Caco-2 (cell line): ENCODE data around the gene SLBP. TPM values are rescaled to one million over a fixed set of nuclear protein-coding genes. Genes with fewer than 3 reads are reported as not detected.

Source experiments
- BruUV-seq: library from RNA; stranded (reverse); fragments of 400-500 nt; replicated peaks from 2 replicates; lab custom pipeline; 2021; lab: Mats Ljungman, UMichigan
- CTCF ChIA-PET: fragments of 300-600 bp; sonication (Branson Sonifier 250); formaldehyde crosslinking; loops from one replicate; lab custom pipeline; 2022; ENCODE audit warnings: antibody characterized with exemption; lab: Charles Lee
- POLR2A ChIA-PET: fragments of 300-600 bp; sonication (Branson Sonifier 250); formaldehyde crosslinking; loops from one replicate; lab custom pipeline; 2022; ENCODE audit warnings: antibody characterized with exemption; lab: Charles Lee
- DNase-seq, 2 experiments: peaks; one replicate each; pipeline versions ENCODE4 v3.0.0 to v3.0.0-alpha.2; 2020 to 2022
- H3K27me3 ChIP-seq: replicated peaks from 2 replicates; pipeline ENCODE4 v1.6.0; 2011; ENCODE audit warnings: low read length; ENCODE audit not compliant: control insufficient read depth, insufficient read depth
- H3K36me3 ChIP-seq: 2 replicates; pipeline ENCODE4 v1.5.1; 2011; ENCODE audit warnings: low read length; ENCODE audit not compliant: control insufficient read depth, insufficient read depth
- H3K4me1 ChIP-seq: fragments of 250-450 bp; sonication (Bioruptor Pico); 2 replicates; pipeline ENCODE4 v1.5.1; 2020; ENCODE audit warnings: mild to moderate bottlenecking
- H3K4me3 ChIP-seq: 2 replicates; pipeline ENCODE4 v1.5.1; 2011; ENCODE audit warnings: low read depth, mild to moderate bottlenecking, control low read depth, low read length
- H3K9me3 ChIP-seq: fragments of 250-450 bp; sonication (Bioruptor Pico); 2 replicates; pipeline ENCODE4 v1.5.1; 2020; ENCODE audit warnings: mild to moderate bottlenecking, moderate library complexity
- H3K27ac Mint-ChIP-seq: one replicate; pipeline ENCODE4 v1.8.0; 2022; ENCODE audit warnings: mixed read lengths; ENCODE audit not compliant: unreplicated experiment
- H3K27me3 Mint-ChIP-seq: one replicate; pipeline ENCODE4 v1.8.0; 2022; ENCODE audit warnings: mixed read lengths; ENCODE audit not compliant: insufficient read depth, unreplicated experiment
- H3K36me3 Mint-ChIP-seq: one replicate; pipeline ENCODE4 v1.8.0; 2022; ENCODE audit warnings: mild to moderate bottlenecking, mixed read lengths; ENCODE audit not compliant: insufficient read depth, unreplicated experiment
- H3K4me1 Mint-ChIP-seq: one replicate; pipeline ENCODE4 v1.8.0; 2022; ENCODE audit warnings: low read depth, mixed read lengths; ENCODE audit not compliant: unreplicated experiment
- H3K4me3 Mint-ChIP-seq: one replicate; pipeline ENCODE4 v1.8.0; 2022; ENCODE audit warnings: mild to moderate bottlenecking, moderate library complexity, mixed read lengths; ENCODE audit not compliant: unreplicated experiment
- H3K9me3 Mint-ChIP-seq: one replicate; pipeline ENCODE4 v1.8.0; 2022; ENCODE audit warnings: mixed read lengths; ENCODE audit not compliant: unreplicated experiment
- intact Hi-C: fragments of 100-400 bp; cut with micrococcal nuclease; formaldehyde crosslinking; loops from one replicate; pipeline ENCODE4 v1.10.0; 2022; ENCODE audit not compliant: unreplicated experiment
- total RNA-seq: library from RNA; stranded (reverse); gene quantifications from 2 replicates; pipeline ENCODE4 v1.2.3, GENCODE V29; 2022
- TF ChIP-seq, protein P1 (sequence below), 2 experiments: fragments of 200-600 bp in 1 of 2; IDR thresholded peaks; 1 replicate in 1 of 2; 2 replicates in 1 of 2; pipeline versions ENCODE4 v1.5.1 to v1.8.0; 2011 to 2022; ENCODE audit warnings: antibody characterized with exemption in 1 of 2, control low read depth in 1 of 2, inconsistent platforms in 1 of 2, low read depth in 1 of 2, low read length in 1 of 2, mild to moderate bottlenecking in 1 of 2, moderate library complexity in 1 of 2; ENCODE audit not compliant: insufficient read depth in 1 of 2, severe bottlenecking in 1 of 2, unreplicated experiment in 1 of 2

Gene SLBP
- total RNA-seq, 1 experiment from 2014 or later: 116 TPM

GRCh38 chr4:1654216-1654955, 57.7 kb downstream of the SLBP start:
- intact Hi-C loops: no loop called here
- CTCF ChIA-PET: no interaction called here

GRCh38 chr4:1653776-1654175, 58.3 kb downstream of the SLBP start:
- no TSS peak for BruUV-seq
- H3K9me3 Mint-ChIP-seq: no peaks in the 10 kb centered on the region
- intact Hi-C loops: no loop called here
- ChIA-PET POLR2A (no interaction called here), CTCF (no interaction called here)
- H3K36me3 Mint-ChIP-seq: no peaks in the 10 kb centered on the region
- no peaks in the 10 kb centered on the region for H3K27me3 Mint-ChIP-seq
- Histone ChIP-seq H3K27me3 (no peaks in the 10 kb centered on the region), H3K9me3 (no peaks in the 10 kb centered on the region), H3K4me3 (no peak overlapping the region), H3K4me1 (no peaks in the 10 kb centered on the region), H3K36me3 (no peaks in the 10 kb centered on the region)
- H3K4me1 Mint-ChIP-seq: no peaks in the 10 kb centered on the region
- TF ChIP-seq, protein P1, sequence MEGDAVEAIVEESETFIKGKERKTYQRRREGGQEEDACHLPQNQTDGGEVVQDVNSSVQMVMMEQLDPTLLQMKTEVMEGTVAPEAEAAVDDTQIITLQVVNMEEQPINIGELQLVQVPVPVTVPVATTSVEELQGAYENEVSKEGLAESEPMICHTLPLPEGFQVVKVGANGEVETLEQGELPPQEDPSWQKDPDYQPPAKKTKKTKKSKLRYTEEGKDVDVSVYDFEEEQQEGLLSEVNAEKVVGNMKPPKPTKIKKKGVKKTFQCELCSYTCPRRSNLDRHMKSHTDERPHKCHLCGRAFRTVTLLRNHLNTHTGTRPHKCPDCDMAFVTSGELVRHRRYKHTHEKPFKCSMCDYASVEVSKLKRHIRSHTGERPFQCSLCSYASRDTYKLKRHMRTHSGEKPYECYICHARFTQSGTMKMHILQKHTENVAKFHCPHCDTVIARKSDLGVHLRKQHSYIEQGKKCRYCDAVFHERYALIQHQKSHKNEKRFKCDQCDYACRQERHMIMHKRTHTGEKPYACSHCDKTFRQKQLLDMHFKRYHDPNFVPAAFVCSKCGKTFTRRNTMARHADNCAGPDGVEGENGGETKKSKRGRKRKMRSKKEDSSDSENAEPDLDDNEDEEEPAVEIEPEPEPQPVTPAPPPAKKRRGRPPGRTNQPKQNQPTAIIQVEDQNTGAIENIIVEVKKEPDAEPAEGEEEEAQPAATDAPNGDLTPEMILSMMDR (IDR thresholded peaks at IDR 0.05; ENCODE audit: insufficient read depth in 1 of 2, low read depth in 1 of 2, low read length in 1 of 2, severe bottlenecking in 1 of 2, unreplicated experiment in 1 of 2): no peak
- no peak overlapping the region for H3K4me3 Mint-ChIP-seq
- DNase-seq: no peak
- H3K27ac Mint-ChIP-seq: no peak overlapping the region

More at GRCh38 chr4:1654216-1654955, 57.7 kb downstream of the SLBP start:
- TF ChIP-seq, protein P1 (IDR thresholded peaks at IDR 0.05; ENCODE audit: insufficient read depth in 1 of 2, low read depth in 1 of 2, low read length in 1 of 2, severe bottlenecking in 1 of 2, unreplicated experiment in 1 of 2): no peak
- Mint-ChIP-seq H3K4me3 (no peak overlapping the region), H3K9me3 (no peaks in the 10 kb centered on the region), H3K4me1 (no peaks in the 10 kb centered on the region), H3K27me3 (no peaks in the 10 kb centered on the region), H3K27ac (no peak overlapping the region), H3K36me3 (no peaks in the 10 kb centered on the region)
- no peaks in the 10 kb centered on the region for H3K27me3 ChIP-seq
- H3K4me3 ChIP-seq: no peak overlapping the region
- no TSS peak for BruUV-seq
- H3K36me3 ChIP-seq: no peaks in the 10 kb centered on the region
- POLR2A ChIA-PET: no interaction called here
- H3K9me3 ChIP-seq: no peaks in the 10 kb centered on the region
- H3K4me1 ChIP-seq: no peaks in the 10 kb centered on the region
- DNase-seq: no peak

DNA sequence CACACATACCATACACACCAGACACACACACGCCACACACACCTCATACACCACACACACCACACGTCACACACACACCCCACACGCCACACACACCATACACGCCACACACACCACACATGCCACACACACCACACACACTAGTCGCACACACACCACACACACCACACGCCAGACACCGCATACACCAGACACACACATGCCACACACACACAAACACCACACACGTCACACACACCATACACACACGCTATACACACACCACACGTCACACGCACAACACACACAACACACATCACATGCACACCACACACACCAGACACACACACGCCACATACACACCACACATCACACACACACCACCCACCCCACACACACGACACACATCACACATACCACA, 60.0 kb downstream of the SLBP start:
- Mint-ChIP-seq H3K27ac (no peak overlapping the region), H3K4me3 (no peak overlapping the region), H3K27me3 (no peaks in the 10 kb centered on the region), H3K36me3 (no peaks in the 10 kb centered on the region), H3K4me1 (no peaks in the 10 kb centered on the region), H3K9me3 (no peaks in the 10 kb centered on the region)
- Histone ChIP-seq H3K27me3 (no peaks in the 10 kb centered on the region), H3K4me3 (no peak overlapping the region), H3K36me3 (no peaks in the 10 kb centered on the region), H3K9me3 (no peaks in the 10 kb centered on the region), H3K4me1 (no peaks in the 10 kb centered on the region)
- TF ChIP-seq, protein P1 (IDR thresholded peaks at IDR 0.05; ENCODE audit: insufficient read depth in 1 of 2, low read depth in 1 of 2, low read length in 1 of 2, severe bottlenecking in 1 of 2, unreplicated experiment in 1 of 2): no peak
- no peak for DNase-seq
- intact Hi-C loops: no loop called here
- POLR2A ChIA-PET: no interaction called here
- BruUV-seq: no TSS peak
- CTCF ChIA-PET: no interaction called here
